Thymus (tissue), 11 donors: Measurements from ENCODE around the gene SLC13A4. TPM values are rescaled to one million over a fixed set of nuclear protein-coding genes. Genes with fewer than 3 reads are reported as not detected.
"Not testable (repeated sequence)": the region's sequence is repeated elsewhere in the genome, so short reads cannot be mapped to it uniquely, and the experiment has no call there.

Source experiments
- DNase-seq, 9 donors: peaks; one replicate each; pipeline ENCODE4 v3.0.0-alpha.2; 2013; ENCODE audit warnings: low spot score in 9 of 9, low read depth in 6 of 9, missing footprints in 1 of 9
- H3K27ac ChIP-seq, 2 donors: one replicate each; pipeline ENCODE4 v1.5.1; 2013; ENCODE audit warnings: control low read depth in 1 of 2, low read depth in 1 of 2, low read length in 1 of 2, mild to moderate bottlenecking in 1 of 2, moderate library complexity in 1 of 2
- H3K27me3 ChIP-seq, 2 donors: one replicate each; pipeline ENCODE4 v1.5.1; 2013; ENCODE audit warnings: low read length in 1 of 2; ENCODE audit not compliant: control insufficient read depth in 2 of 2, insufficient read depth in 1 of 2
- H3K36me3 ChIP-seq, 2 donors: one replicate each; pipeline ENCODE4 v1.5.1; 2013; ENCODE audit warnings: low read length in 1 of 2, mild to moderate bottlenecking in 1 of 2, moderate library complexity in 1 of 2; ENCODE audit not compliant: control insufficient read depth in 2 of 2, insufficient read depth in 2 of 2
- H3K4me1 ChIP-seq, 2 donors: one replicate each; pipeline ENCODE4 v1.5.1; 2013; ENCODE audit warnings: low read length in 2 of 2; ENCODE audit not compliant: control insufficient read depth in 2 of 2, insufficient read depth in 2 of 2
- H3K4me3 ChIP-seq, 2 donors: one replicate each; pipeline ENCODE4 v1.5.1; 2013; ENCODE audit warnings: low read length in 2 of 2, control low read depth in 1 of 2, mild to moderate bottlenecking in 1 of 2
- H3K9me3 ChIP-seq, 2 donors: one replicate each; pipeline ENCODE4 v1.5.1; 2013; ENCODE audit warnings: low read length in 1 of 2, mild to moderate bottlenecking in 1 of 2; ENCODE audit not compliant: control insufficient read depth in 2 of 2, insufficient read depth in 1 of 2
- WGBS: extraction: QIAGEN DNeasy Blood & Tissue Kit; methylation state at CpG from one replicate; pipeline ENCODE4 v1.1.7; 2013; 5-methylcytosine and 5-hydroxymethylcytosine counted together
- polyA plus RNA-seq: library from polyadenylated mRNA; stranded (reverse); fragments of 200-250 nt; gene quantifications from one replicate; pipeline ENCODE4 v1.2.3, GENCODE V29; 2013
- total RNA-seq: library from RNA; stranded (reverse); fragments of 120-200 nt; gene quantifications from one replicate; pipeline ENCODE4 v1.2.4, GENCODE V29; 2013
- donor health status: healthy.

Gene SLC13A4
- total and polyA plus RNA-seq, 2 donors, result 0.05 to 0.23 TPM

- Histone ChIP-seq H3K27ac (no peak overlapping the region), H3K4me3 (no peak overlapping the region), H3K4me1 (no peaks in the 10 kb centered on the region), H3K27me3 (no peaks in the 10 kb centered on the region), H3K9me3 (no peaks in the 10 kb centered on the region), H3K36me3 (peaks cover 34 to 47% of the 10 kb centered on the region in 2 donors)
- 99% methylated on average over 7 of the region's 7 CpGs for WGBS
- DNase-seq, result no peak
Observed at GRCh38 chr7:135648235-135648634, 79.8 kb downstream of the SLC13A4 start.

DNA sequence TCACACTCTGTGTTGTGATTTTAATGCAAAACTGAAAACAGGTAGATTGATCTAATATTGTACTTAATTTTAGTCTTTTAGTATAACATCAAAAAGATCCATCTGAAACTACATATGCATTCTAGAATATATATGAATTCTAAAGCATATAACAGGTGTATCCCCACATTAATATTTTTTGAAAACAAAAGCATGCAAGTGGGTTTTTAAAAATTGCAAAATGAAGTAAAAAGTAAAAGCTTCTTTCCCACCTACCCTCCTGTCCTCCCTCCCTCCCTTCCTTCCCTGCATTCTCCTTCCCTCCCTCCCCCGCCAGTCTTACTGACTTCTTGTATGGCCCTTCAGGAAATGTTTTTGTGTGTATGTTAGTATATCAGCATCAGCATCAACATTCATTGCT is 80.2 kb downstream of the SLC13A4 start:
- WGBS, result 97% methylated on average over 1 of the region's 1 CpG
- no peaks in the 10 kb centered on the region for H3K27me3 ChIP-seq
- peaks cover 37 to 50% of the 10 kb centered on the region in 2 donors for H3K36me3 ChIP-seq
- H3K27ac ChIP-seq, result no peak overlapping the region
- H3K4me3 ChIP-seq, result no peak overlapping the region
- no peaks in the 10 kb centered on the region for H3K9me3 ChIP-seq
- DNase-seq, result no peak
- H3K4me1 ChIP-seq, result no peaks in the 10 kb centered on the region

DNA sequence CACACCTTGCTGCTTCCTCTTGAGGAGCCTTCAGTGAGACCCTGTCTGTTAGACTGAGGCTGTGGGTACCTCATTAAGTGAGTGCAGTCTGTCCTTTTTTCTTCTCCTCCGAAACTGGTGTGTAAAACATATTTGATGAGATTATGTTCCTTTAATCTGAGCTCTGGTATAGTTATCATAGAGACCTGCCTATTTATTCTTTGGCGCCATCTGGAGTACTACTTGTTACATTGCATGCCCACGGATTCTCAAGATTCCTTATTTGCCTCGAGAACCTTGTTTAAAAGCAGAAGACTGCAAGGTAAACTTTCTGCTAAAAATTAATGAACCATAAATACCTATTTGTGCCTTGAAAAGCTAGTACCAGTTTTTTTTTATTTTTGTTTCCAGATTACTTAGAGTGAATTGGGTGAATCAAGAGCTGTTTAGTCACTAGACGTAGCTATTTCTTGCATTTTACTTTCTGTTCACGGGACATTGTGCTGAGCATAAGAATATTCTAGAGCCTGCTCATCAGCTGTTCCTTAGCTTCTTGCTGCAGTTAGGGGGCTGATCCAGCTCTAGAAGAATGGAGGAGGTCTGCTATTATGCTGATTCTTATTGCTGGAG is 82.6 kb downstream of the SLC13A4 start:
- no peak overlapping the region for H3K27ac ChIP-seq
- DNase-seq, result peak in 6 of 9 donors; percentile 13 to 61 (median 27)
- peaks cover 38 to 66% of the 10 kb centered on the region in 2 donors for H3K36me3 ChIP-seq
- WGBS, result 69% methylated on average over 6 of the region's 6 CpGs
- no peaks in the 10 kb centered on the region for H3K9me3 ChIP-seq
- H3K27me3 ChIP-seq, result no peaks in the 10 kb centered on the region
- H3K4me3 ChIP-seq, result no peak overlapping the region
- no peaks in the 10 kb centered on the region for H3K4me1 ChIP-seq

- no peak overlapping the region for H3K4me3 ChIP-seq
- no peaks in the 10 kb centered on the region for H3K4me1 ChIP-seq
- H3K27me3 ChIP-seq, result no peaks in the 10 kb centered on the region
- no peaks in the 10 kb centered on the region for H3K9me3 ChIP-seq
- WGBS, result 94% methylated on average over 3 of the region's 3 CpGs
- no peak overlapping the region for H3K27ac ChIP-seq
- H3K36me3 ChIP-seq, result peaks cover 38 to 70% of the 10 kb centered on the region in 2 donors
- no peak for DNase-seq
Observed at GRCh38 chr7:135644729-135645128, 83.3 kb downstream of the SLC13A4 start.

GRCh38 chr7:135644154-135644553 is 83.8 kb downstream of the SLC13A4 start:
- no peaks in the 10 kb centered on the region for H3K9me3 ChIP-seq

GRCh38 chr7:135639690-135640089 is 88.3 kb downstream of the SLC13A4 start:
- peaks cover 23 to 80% of the 10 kb centered on the region in 2 donors for H3K36me3 ChIP-seq
- H3K4me3 ChIP-seq, result not testable (repeated sequence)

More at GRCh38 chr7:135644154-135644553, 83.8 kb downstream of the SLC13A4 start:
- Histone ChIP-seq H3K4me3 (no peak overlapping the region), H3K36me3 (peaks cover 41 to 72% of the 10 kb centered on the region in 2 donors), H3K4me1 (no peaks in the 10 kb centered on the region), H3K27me3 (no peaks in the 10 kb centered on the region), H3K27ac (no peak overlapping the region)
- no peak for DNase-seq
- WGBS, result 97% methylated on average over 3 of the region's 3 CpGs

DNA sequence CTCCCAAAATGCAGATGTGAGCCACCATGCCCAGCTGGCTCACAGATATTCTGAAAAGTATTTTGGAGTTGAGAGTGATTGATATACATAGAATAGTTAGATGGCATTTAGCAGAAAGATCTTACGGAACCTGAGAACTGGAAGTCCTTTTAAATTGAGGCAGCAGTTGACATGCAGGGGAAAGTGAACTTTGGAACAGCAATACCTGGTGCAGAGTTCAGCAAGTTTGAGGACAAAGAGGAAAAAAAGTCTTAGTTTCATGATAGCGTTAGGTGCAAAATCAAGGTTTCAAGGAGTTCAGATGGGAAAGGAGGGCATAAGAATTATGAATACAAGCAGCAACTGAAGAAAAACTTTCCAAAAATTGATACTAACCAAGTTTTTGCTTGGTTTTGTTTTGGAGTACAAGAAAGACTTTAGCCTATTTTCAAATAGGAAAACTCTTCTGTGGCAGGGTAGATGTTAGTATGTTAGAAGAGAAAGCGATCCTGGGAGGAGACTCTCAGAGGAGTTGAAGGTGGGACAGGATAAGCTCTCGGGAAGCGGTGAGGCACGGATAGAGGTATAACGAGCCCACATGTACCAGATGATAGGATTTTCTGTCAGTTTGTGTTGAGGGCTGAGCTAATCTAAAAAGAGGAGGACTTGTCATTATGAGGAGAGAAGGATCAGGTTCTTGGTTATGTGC is 93.7 kb downstream of the SLC13A4 start:
- Histone ChIP-seq H3K36me3 (peaks cover 21 to 78% of the 10 kb centered on the region in 2 donors), H3K9me3 (no peaks in the 10 kb centered on the region), H3K27ac (no peak overlapping the region), H3K4me1 (no peaks in the 10 kb centered on the region), H3K4me3 (no peak overlapping the region), H3K27me3 (no peaks in the 10 kb centered on the region)
- DNase-seq, result no peak
- WGBS, result 98% methylated on average over 7 of the region's 7 CpGs

More at GRCh38 chr7:135639690-135640089, 88.3 kb downstream of the SLC13A4 start:
- DNase-seq, H3K9me3 ChIP-seq, H3K4me1 ChIP-seq, H3K27ac ChIP-seq, H3K27me3 ChIP-seq: not testable (repeated sequence)

Other genes starting within 250 kb of the SLC13A4 start
- gene CNOT4, start 218.1 kb downstream of the SLC13A4 start, total RNA-seq, result 6.3 TPM
- 12.8 TPM for gene CNOT4, start 218.1 kb downstream of the SLC13A4 start, polyA plus RNA-seq
- 68.2 TPM for gene NUP205, start 170.3 kb downstream of the SLC13A4 start, total RNA-seq
- gene NUP205, start 170.3 kb downstream of the SLC13A4 start, polyA plus RNA-seq, result 50.9 TPM
- gene STMP1, start 65.7 kb downstream of the SLC13A4 start, total RNA-seq, result 13.4 TPM
- gene STMP1, start 65.7 kb downstream of the SLC13A4 start, polyA plus RNA-seq, result 60.1 TPM
- 0.05 TPM for gene FAM180A, start 20.6 kb upstream of the SLC13A4 start, total RNA-seq
- 0.11 TPM for gene FAM180A, start 20.6 kb upstream of the SLC13A4 start, polyA plus RNA-seq
- 54.2 TPM for gene MTPN, start 249.2 kb upstream of the SLC13A4 start, total RNA-seq
- gene MTPN, start 249.2 kb upstream of the SLC13A4 start, polyA plus RNA-seq, result 74.7 TPM